NCI-H128 (cell line): ENCODE data around the gene ANXA1.

Experiments used
- DNase-seq: peaks from one replicate; lab custom pipeline; 2025; ENCODE audit not compliant: unreplicated experiment; lab: John Stamatoyannopoulos, UW

ANXA1 gene

GRCh38 chr9:73137914-73138313 is 13.8 kb upstream of the ANXA1 start:
- no peak for DNase-seq

- DNase-seq = no peak
Measured at GRCh38 chr9:73138516-73138915, 13.1 kb upstream of the ANXA1 start.

GRCh38 chr9:73141282-73141681 is 10.4 kb upstream of the ANXA1 start:
- no peak for DNase-seq

- DNase-seq = no peak
Measured at GRCh38 chr9:73143711-73144328, 7.8 kb upstream of the ANXA1 start.

- DNase-seq = no peak
Measured at GRCh38 chr9:73146111-73146815, 5.4 kb upstream of the ANXA1 start.

- no peak for DNase-seq
Measured at GRCh38 chr9:73148447-73148937, 3.2 kb upstream of the ANXA1 start.

- no peak for DNase-seq
Measured at GRCh38 chr9:73149371-73150067, 2.1 kb upstream of the ANXA1 start.

GRCh38 chr9:73152543-73152844 is 829 bp downstream of the ANXA1 start:
- no peak for DNase-seq

- DNase-seq = no peak
Measured at GRCh38 chr9:73152953-73153352, 1.3 kb downstream of the ANXA1 start.

- DNase-seq = no peak
Measured at GRCh38 chr9:73153793-73154227, 2.1 kb downstream of the ANXA1 start.

- DNase-seq = no peak
Measured at GRCh38 chr9:73154271-73154670, 2.6 kb downstream of the ANXA1 start.

GRCh38 chr9:73154722-73155121 is 3.1 kb downstream of the ANXA1 start:
- DNase-seq = no peak

- DNase-seq = no peak
Measured at GRCh38 chr9:73155377-73155776, 3.7 kb downstream of the ANXA1 start.

GRCh38 chr9:73155968-73156864 is 4.6 kb downstream of the ANXA1 start:
- DNase-seq = no peak

GRCh38 chr9:73156865-73157187 is 5.2 kb downstream of the ANXA1 start:
- no peak for DNase-seq

GRCh38 chr9:73157811-73158210 is 6.1 kb downstream of the ANXA1 start:
- DNase-seq = no peak

- no peak for DNase-seq
Measured at GRCh38 chr9:73158723-73159122, 7.1 kb downstream of the ANXA1 start.

- no peak for DNase-seq
Measured at GRCh38 chr9:73160868-73161267, 9.2 kb downstream of the ANXA1 start.

GRCh38 chr9:73162987-73163768 is 11.5 kb downstream of the ANXA1 start:
- no peak for DNase-seq

- no peak for DNase-seq
Measured at GRCh38 chr9:73165911-73166310, 14.2 kb downstream of the ANXA1 start.

- DNase-seq = no peak
Measured at GRCh38 chr9:73166468-73166867, 14.8 kb downstream of the ANXA1 start.
